ENCODE data around the gene TRMU.

GRCh38 chr22:46288846-46289243, 46.7 kb upstream of the TRMU start:
- no peak for TF ChIP-seq CTCF (IDR thresholded peaks at IDR 0.05; ENCODE audit: poor library complexity)
- TF ChIP-seq EZH2 (IDR thresholded peaks at IDR 0.05; ENCODE audit: borderline replicate concordance) = no peak

Data from hepatocyte (in vitro differentiated cells).